NCI-H2227 (cell line): ENCODE data around the gene ATP8B1.
"Not testable (repeated sequence)": the region's sequence is repeated elsewhere in the genome, so short reads cannot be mapped to it uniquely, and the experiment has no call there.

Source experiments
- DNase-seq: peaks from one replicate; lab custom pipeline; 2025; ENCODE audit not compliant: unreplicated experiment; lab: John Stamatoyannopoulos, UW

ATP8B1 gene

DNA sequence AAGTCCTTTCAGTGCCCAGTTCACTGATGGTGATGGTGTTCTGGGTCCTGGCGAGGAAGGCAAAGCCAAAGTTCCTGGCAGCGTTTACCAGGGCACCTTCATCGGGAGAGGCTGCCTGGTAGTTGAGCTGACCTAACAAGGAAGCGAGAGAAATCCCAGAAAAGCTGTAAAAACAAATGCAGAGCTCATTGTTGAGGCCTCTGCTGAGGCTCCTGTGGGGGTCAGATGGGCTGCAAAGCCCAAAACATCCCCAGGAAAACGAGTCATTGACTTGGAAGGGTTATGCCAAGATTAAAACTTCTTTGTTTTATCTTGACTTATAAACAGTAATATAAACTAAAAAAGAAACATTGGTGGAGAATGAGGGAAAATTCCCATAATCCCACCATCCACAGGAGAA lies 128.2 kb downstream of the ATP8B1 start:
- no peak for DNase-seq

DNA sequence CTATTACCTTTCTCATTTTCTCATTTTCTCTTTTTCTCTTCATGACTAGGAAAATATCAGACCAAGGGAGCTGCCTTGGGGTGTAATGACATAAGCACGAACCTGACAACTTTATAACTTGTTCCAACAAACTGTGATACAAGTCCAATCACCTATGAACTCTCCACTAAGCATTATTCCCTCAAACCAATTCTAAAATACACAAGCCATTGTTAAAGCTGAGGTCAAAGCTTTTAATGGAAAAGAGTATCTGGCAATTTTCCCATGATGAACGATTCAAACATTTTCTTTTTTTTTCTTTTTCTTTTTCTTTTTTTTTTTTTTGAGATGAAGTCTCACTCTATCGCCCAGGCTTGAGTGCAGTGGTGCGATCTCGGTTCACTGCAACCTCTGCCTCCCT lies 133.1 kb downstream of the ATP8B1 start:
- no peak for DNase-seq

DNA sequence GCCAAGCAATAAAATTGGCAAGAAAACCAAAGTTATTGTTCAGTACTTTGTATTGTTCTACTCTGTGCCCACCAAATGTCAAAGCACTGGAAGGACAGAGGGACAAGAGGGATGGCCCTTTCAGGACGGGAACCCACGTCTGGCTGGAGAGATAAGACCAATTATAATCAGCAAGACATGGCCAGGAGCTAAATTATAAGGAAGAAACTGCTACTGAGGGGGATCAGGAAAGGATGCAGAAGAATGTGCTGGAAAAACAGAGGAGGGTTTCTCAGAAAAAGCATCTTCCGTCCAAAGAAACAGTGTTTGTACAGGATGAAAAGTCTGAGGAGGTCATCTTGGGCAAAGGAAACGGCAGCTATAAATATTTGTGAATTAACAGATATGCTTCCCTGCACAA lies 135.1 kb downstream of the ATP8B1 start:
- DNase-seq, result no peak

DNA sequence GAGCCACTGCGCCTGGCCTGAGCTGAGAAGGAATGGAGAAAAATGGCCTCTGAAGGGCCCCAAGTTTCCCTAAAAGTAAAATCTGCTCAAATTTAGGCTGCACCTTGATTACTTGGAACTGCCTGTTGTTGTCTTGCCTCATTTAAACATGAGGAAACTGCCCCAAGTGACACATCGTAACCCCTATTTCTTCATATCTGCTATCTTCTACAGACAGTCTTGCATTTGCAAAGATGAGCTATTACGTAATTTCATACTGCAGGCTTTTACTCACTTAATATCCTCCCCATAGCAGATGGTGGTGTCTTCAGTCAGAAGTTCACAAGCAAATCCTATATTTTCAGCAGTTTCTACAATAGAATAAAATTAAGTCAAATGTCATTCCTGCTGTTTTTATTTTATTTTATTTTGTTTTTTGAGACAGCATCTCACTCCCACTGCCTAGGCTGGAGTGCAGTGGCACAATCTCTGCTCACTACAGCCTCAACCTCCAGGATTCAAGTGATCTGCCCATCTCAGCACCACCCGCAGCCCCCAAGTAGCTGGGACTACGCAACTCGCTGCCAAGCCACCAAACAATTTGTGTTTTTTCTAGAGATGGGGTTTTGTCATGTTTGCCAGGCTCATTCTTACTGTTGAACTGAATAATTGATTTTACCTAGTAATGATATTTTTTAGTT lies 136.2 kb downstream of the ATP8B1 start:
- DNase-seq, result no peak

DNA sequence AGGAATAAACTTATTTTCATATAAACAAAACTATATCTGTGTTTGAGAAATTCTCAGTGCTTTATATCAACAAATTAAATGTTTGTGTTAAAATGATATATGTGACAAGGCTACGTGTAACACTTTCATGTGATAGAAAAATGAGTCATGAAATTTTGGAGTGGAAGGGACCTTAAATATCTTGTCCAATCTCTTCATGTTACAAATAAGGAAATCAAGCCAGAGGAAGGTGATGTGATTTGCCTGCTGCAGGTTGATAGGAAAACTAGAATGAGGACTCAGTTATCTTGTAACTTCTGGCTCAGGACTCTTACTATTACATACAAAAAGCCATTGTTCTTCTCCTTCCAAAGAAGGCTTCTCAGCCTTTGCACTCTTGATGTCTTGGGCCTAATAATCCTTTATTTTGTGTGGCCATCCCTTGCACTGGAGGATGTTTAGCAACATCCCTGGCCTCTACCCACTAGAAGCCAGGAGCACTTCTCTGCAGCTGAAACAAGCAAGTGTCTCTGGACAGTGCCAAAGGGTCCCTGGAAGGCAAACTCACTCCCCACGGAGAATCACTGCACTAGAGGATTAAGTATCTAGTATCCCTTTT lies 138.4 kb downstream of the ATP8B1 start:
- DNase-seq, result no peak

DNA sequence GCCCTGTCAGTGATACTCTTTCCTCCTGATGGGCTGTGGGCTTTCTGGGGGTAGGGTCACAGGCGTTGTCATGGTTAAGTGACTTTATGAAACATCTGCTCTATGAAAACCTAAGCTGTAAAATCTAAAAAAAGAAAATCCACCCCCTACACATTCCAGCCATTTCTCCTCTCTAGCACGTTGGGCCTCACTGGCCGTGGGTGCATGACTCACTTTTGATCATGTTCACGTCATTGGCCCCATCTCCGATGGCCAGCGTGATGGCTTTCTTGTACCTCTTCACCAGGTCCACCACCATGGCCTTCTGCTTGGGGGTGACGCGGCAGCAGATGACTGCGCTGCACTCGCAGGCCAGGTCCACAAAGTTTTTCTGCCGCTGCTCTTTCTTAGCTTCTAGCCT lies 142.2 kb downstream of the ATP8B1 start:
- no peak for DNase-seq

DNA sequence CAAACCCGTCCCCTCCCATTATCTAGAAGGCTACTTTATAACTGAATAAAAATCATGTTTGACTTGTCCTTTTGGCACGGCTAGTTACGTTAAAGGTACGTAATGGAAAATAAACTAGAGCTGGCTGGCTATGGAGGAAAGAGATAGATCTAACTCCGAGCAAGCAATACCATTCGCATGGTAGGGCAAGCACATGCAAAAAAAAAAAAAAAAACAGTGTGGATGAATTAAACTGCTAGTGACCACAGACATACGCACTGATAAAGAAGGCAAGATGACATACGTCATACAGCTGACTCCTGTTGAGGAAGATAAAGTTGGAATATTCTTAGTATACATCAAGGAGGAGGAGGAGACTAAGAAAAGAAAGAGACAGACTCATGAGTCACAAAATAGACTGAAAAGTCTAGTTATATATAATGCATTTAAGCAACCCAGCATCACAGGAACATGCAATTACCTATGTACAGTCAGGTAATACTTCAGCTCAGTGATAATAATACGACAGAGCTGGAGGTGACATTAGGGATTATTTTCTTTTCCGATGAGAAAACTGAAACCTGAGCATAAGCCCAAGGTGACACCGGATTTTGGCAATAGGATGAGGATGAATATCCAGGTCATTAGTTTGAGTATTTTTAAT lies 143.5 kb downstream of the ATP8B1 start:
- no peak for DNase-seq

DNA sequence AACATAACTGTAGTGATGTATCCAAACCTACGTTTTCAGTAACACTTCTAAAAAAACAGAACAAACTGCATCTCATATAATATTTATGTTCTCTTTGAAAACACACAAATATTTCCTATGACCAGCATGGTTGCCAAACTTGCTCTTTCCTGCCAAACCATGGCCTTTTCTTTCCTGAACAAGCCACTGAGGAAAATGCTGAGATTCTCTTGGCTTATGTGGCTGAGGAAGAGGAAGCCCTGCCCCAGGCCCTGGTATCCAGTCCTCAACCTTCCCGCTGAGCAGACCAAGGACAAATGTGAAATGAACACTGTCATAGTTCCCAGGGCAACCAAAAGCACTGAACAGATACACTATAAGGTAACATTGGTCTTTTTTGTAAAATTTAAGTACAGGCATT lies 145.6 kb downstream of the ATP8B1 start:
- no peak for DNase-seq

DNA sequence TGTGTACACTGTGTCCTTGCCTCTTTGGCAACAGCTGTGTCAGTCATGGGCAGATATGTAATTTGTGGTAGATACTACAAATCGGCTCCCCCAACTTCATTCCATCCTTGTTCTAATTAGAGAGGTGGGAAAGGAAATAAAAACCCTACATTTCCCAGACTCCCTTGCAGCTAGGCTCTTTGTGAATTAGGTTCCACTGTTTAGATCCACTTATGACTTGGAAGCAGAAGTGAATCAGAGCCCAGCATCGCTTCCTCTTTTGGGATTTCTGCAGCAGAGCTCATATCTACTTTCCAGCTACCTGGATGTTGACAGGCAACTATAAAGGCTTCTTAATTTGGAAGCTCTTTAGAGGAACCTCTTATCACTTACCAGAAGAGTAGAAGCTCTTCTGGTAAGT lies 147.4 kb downstream of the ATP8B1 start:
- DNase-seq, result no peak

DNA sequence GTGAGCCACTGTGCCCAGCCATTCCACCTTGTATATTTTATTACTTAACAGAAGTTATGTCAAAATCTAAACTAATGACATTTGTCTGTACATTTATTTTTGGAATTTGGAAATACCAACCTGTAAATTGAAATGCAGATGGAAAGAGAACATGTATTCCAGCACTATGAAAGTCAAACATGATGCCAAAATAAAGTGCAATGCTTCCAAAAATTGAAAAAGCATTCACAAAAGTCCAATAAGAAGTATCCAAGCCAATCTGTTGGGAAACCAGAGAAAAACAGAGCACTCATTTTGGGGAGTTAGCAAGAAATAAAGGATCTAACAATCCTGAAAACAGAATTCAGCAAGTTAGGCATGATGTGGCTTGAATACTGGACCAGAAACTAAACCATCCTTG lies 151.2 kb downstream of the ATP8B1 start:
- DNase-seq, result no peak

DNA sequence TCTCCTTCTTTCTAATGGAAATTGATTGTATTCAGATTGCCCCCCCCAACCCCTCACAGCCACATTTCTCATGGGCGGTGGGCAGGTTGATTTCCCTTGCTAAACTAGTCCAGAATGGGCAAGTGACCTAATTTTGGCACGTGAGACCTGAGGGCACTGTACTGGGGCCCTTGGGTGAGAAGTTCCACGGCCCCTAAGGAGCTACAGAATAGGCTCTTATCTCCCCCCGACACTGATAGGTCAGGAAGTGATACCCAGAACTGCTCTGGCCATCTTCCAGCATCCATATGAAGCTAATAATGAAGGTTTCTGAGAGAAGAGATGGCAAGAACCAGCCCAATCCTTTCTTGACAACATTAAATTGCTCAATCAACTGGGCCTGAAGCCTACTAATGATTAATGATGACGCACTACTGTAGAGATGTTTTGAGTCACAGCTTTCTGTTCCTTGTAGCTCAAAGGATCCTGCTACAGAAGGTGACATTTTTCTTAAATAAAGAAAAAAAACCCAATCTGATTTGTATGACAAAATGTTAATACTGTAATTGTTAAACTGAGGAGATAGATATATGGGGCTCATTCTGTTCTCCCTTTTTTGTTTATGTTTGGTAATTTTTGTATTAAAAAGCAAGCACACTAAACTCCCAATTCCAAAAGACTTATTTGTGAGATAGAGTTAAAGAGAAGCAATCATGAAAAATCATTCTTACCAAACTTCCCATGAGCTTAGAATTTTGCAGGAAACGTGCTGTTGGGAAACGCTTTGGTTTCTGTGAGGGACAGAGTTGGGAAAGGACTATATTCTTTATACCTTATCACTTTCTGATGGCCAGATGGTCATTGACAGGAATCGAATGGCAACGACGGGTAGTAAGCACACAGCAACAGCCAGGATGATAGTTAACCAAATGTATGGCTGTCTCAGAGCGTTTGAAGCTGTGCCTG lies 153.3 kb downstream of the ATP8B1 start:
- DNase-seq, result no peak

DNA sequence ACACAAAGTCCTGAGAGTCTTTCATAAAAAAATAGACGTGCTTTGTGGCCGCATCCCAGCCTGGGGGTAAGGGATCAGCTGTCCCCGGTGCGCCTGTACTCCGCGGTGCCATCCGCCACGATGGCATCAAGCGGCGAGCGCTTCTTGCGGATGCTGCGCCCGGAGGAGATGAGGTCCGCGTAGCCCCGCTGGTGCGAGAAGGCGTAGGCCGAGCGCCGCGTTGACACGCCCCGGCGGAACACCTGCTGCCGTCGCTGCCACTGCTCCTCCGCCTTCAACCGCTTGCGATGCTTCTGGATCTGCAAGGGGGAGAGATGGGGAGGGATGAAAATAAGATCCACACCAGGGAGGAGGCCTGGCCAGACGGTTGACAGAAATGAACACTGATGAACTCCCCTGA lies 154.7 kb downstream of the ATP8B1 start:
- no peak for DNase-seq

DNA sequence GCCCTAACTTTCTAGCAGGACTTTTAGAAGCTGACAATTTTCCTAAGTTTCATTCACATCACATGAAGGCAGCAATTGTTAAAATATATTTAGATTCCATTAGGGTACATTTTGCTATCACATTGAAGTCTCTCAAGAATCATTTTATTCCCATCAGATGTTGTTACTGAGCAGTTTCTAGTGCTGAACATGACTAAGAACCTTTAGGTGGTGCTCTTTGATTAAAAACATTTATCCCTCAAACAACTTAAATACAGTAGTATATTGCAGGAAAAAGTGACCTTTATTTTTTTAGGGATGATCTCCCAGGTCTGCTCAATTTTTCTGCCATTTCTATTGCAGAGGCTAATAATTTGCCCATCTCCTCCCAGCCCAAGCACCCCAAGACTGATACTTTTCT lies 158.6 kb downstream of the ATP8B1 start:
- no peak for DNase-seq

DNA sequence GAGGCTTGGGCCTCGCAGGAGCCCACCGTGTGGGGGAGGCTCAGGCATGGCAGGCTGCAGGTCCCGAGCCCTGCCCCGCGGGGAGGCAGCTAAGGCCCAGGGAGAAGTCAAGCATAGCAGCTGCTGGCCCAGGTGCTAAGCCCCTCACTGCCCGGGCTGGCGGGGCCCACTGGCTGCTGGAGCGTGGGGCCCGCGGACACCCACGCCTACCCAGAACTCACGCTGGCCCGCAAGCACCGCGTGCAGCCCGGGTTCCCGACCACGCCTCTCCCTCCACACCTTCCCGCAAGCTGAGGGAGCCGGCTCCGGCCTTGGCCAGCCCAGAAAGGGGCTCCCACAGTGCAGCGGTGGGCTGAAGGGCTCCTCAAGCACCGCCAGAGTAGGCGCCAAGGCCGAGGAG lies 159.4 kb downstream of the ATP8B1 start:
- DNase-seq, result not testable (repeated sequence)

DNA sequence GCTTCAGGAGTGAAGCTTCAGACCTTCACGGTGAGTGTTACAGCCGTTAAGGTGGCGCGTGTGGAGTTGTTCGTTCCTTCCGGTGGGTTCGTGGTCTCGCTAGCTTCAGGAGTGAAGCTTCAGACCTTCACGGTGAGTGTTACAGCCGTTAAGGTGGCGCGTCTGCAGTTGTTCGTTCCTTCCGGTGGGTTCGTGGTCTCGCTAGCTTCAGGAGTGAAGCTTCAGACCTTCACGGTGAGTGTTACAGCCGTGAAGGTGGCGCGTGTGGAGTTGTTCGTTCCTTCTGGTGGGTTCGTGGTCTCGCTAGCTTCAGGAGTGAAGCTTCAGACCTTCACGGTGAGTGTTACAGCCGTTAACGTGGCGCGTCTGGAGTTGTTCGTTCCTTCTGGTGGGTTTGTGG lies 160.7 kb downstream of the ATP8B1 start:
- DNase-seq, result not testable (repeated sequence)

DNA sequence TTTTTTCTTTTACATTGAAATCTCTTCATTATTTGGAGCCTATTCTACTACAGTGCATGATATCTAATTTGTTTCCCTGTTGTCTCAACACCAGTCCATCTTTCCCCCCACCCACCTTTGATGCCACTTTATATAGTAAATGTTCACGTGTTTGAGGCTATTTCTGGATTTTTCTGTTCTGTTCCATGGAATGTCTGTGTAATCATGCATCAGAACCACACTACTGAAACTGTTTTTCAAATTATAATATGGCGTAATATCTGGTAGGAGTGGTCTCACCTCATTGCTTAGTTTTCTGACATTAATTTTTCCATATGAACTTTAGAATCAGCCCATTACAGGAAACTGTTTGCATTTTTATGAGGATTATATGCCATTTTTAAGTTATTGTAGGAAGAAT lies 162.4 kb downstream of the ATP8B1 start:
- DNase-seq, result no peak

DNA sequence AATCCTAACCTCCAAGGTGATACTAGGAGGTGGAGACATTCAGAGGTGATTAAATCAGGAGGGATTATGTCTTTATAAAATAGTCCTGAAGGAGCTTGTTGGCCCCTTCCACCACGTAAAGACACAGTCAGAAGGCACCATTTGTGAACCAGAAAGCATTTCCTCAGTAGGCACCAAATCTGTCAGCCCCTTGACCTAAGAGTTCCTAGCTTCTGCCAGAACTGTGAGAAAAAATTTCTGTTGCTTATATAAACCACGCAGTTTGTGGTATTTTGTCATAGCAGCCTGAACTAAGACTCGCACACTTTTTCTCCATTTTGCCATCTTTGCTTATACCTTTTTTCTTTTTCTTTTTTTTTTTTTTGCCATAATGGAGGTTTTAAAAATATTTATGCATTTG lies 162.9 kb downstream of the ATP8B1 start:
- DNase-seq, result no peak

DNA sequence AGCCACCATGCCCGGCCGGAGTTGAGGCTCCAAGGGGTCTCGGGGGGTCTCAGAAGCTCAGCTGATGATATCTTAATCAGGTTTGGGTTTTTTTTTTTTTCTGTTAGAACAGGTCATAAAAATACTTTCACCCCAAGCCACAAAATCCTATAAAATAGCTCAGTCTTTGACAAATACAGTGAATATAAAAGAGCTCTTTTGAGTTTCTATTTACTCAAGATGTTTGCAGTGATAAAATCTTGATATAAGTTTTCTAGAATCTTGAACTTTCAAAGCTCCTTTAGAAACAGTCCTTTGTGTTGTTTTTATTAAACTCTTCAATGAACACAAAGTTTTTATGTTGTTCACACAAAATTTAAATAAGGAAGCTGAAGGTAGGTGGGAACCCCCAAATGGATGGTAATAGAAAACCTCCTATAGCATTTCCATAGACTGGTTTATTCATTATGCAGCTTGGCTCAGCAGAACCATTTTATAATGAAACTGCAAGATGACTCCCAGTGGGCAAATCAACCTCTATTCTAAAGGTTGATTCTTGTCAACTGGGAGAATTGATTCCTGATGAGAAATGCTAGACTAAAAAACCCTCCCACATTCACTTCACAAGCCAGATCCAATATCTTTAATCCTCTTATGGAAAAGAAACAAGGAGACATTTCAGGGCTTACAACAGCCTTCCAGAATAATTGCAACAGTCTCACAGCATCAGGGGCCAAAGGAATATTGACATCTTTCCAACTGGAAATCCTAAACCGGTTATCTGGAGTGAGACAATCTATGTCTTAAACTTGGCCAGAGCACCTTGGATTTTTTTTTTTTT lies 167.9 kb downstream of the ATP8B1 start:
- DNase-seq, result no peak

DNA sequence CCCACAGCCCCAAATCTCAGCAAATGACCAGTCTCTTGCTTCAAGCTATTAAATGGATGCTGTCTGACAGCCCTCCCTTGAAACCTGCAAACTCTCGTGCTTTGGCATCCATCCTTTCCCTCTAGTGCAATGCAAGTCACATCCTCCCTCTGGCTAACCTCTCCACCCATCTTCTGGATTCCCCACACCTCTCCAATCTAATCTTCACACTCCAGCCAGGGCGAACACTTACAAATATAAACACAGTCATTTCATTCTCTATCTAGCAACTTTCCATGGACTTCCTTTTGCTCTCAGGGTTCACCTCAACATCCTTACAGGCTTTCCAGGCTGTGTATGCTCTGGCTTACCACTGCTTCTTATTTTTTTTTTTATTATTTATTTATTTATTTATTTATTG lies 171.4 kb downstream of the ATP8B1 start:
- no peak for DNase-seq

DNA sequence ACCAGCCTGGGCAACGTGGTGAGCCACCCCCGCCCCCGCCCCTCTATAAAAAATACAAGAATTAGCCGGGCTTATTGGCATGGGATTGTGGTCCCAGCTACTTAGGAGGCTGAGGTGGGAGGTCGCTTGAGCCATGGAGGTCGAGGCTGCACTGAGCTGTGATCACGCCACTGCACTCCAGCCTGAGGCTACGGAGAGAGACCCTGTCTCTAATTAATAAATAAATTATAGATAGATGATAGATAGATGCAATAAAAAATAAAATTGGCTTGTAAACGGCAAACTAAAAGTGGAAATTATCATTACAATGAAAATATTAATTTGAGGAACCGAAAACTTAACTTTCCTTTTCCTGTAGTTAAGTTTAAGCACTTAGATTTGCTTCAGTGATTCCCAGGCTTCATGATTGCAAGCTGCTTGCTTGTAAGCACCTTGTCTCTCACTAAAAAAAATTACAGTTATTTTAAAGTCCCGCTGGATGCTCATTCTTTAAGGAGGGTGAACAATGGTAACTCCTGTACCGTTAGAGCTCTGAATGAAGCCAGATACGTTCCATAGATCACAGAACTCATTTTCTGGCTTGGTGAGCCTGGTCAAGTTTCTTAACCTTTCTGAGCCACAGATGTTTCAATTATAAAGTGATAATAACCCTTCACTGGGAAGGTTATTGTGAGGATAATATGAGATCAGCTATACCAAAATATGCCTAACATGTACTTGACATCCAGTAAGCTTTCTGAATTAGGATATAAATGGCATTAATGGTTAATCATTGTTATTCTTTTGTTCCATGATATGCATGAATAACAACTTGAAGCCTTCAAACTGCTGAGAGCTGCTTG lies 172.1 kb downstream of the ATP8B1 start:
- DNase-seq, result no peak
